ENCODE results near the gene KIAA0319L. TPM values are rescaled to one million over a fixed set of nuclear protein-coding genes. Genes with fewer than 3 reads are reported as not detected.

KIAA0319L gene
- total and polyA plus RNA-seq, 2 donors (not counting 3 experiments of a cell fraction or from before 2014, with no cell fraction given): 31.4 to 43.4 TPM

DNA sequence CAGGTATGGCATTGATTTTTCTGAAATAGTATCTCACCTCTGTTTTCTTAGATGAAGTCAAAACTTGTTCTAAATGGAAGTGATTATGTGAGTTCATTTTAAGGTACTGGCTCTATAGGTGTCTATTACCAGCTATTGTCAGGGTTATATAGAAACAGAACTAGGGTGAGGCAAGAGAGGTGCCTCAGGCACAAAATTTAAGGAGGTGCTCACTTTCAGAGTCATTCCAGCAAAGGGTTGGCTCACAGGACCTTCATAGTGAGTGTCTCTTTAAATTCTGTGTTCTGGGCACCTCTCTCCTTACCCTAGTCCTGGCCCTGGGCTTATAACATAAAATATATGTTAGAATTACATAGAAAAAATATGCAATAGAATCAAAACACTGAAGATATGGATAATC is 49.3 kb downstream of the KIAA0319L start:
- intact Hi-C loops (cut with micrococcal nuclease): loop anchor here (2.0 kb wide), 1 partner anchor 57 kb away; no protein-coding TSS in a partner anchor
- H4K20me1 ChIP-seq (replicated peaks; ENCODE audit: control insufficient read depth, extremely low read depth, insufficient read depth, low read length): peaks cover 4% of the 10 kb centered on the region
- BruUV-seq (replicated peaks): no TSS peak

More for the DNA sequence above, 49.3 kb downstream of the KIAA0319L start:
- H3K27me3 ChIP-seq (ENCODE audit: control insufficient read depth in 2 of 2, insufficient read depth in 2 of 2, low read length in 2 of 2): no peaks in the 10 kb centered on the region
- ChIA-PET CTCF (no interaction called here), POLR2A (no interaction called here)
- H3K4me1 ChIP-seq (ENCODE audit: control insufficient read depth, extremely low read depth, insufficient read depth, low read length): peaks cover 22% of the 10 kb centered on the region
- no peak overlapping the region for H3K27ac ChIP-seq (ENCODE audit: insufficient read depth, low read depth, low read length)
- no peaks in the 10 kb centered on the region for H3K79me2 ChIP-seq (ENCODE audit: control insufficient read depth, insufficient read depth, low read length)
- H3K36me3 ChIP-seq (ENCODE audit: control insufficient read depth in 2 of 2, extremely low read depth in 1 of 2, insufficient read depth in 2 of 2, low read length in 2 of 2): no peaks in the 10 kb centered on the region
- H2AFZ ChIP-seq (ENCODE audit: low read depth, low read length): no peak overlapping the region
- DNase-seq (ENCODE audit: low read depth, low spot score): no peak
- TF ChIP-seq EZH2 (IDR thresholded peaks at IDR 0.05; ENCODE audit: borderline replicate concordance, low read depth, low read length, severe bottlenecking): no peak
- no peak for TF ChIP-seq GATA2 (IDR thresholded peaks at IDR 0.05; ENCODE audit: insufficient read depth, insufficient read length, low read depth, low read length)
- TF ChIP-seq FOS (IDR thresholded peaks at IDR 0.05; ENCODE audit: borderline replicate concordance, insufficient read depth, low read length): no peak
- no peak for TF ChIP-seq JUN (IDR thresholded peaks at IDR 0.05; ENCODE audit: borderline replicate concordance, insufficient read depth, insufficient read length, low read depth)
- TF ChIP-seq, protein P1, sequence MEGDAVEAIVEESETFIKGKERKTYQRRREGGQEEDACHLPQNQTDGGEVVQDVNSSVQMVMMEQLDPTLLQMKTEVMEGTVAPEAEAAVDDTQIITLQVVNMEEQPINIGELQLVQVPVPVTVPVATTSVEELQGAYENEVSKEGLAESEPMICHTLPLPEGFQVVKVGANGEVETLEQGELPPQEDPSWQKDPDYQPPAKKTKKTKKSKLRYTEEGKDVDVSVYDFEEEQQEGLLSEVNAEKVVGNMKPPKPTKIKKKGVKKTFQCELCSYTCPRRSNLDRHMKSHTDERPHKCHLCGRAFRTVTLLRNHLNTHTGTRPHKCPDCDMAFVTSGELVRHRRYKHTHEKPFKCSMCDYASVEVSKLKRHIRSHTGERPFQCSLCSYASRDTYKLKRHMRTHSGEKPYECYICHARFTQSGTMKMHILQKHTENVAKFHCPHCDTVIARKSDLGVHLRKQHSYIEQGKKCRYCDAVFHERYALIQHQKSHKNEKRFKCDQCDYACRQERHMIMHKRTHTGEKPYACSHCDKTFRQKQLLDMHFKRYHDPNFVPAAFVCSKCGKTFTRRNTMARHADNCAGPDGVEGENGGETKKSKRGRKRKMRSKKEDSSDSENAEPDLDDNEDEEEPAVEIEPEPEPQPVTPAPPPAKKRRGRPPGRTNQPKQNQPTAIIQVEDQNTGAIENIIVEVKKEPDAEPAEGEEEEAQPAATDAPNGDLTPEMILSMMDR (IDR thresholded peaks at IDR 0.05; ENCODE audit: extremely low read depth in 1 of 2, insufficient read depth in 1 of 2, low read depth in 1 of 2, low read length in 2 of 2): no peak
- TF ChIP-seq POLR2AphosphoS5 (IDR thresholded peaks at IDR 0.05; ENCODE audit: insufficient read depth, low read depth, low read length): no peak
- TF ChIP-seq, protein P2, sequence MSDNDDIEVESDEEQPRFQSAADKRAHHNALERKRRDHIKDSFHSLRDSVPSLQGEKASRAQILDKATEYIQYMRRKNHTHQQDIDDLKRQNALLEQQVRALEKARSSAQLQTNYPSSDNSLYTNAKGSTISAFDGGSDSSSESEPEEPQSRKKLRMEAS (IDR thresholded peaks at IDR 0.05; ENCODE audit: insufficient read depth, insufficient read length): no peak
- no peak for TF ChIP-seq POLR2A (IDR thresholded peaks at IDR 0.05; ENCODE audit: low read depth, low read length)
- no peak for TF ChIP-seq MYC (IDR thresholded peaks at IDR 0.05; ENCODE audit: low read depth, low read length)
- no peaks in the 10 kb centered on the region for H3K9me1 ChIP-seq (replicated peaks; ENCODE audit: control insufficient read depth, extremely low read depth, insufficient read depth, low read length)
- H3K4me3 ChIP-seq (replicated peaks in 1 of 3; ENCODE audit: insufficient read depth in 1 of 3, low read depth in 1 of 3, low read length in 3 of 3): no peak overlapping the region
- no peak overlapping the region for H3K4me2 ChIP-seq (ENCODE audit: insufficient read depth, low read length)
- H3K9ac ChIP-seq (replicated peaks; ENCODE audit: extremely low read depth, insufficient read depth, low read length): no peak overlapping the region
- H3K9me3 ChIP-seq (replicated peaks; ENCODE audit: control insufficient read depth, insufficient read depth, low read length): no peaks in the 10 kb centered on the region
- dilution Hi-C loops (cut with MboI; ENCODE audit: extremely low pct_ligation_motif_present, low sequenced_read_pairs): no loop called here
- FAIRE-seq: no peak
